A172 (cell line): ENCODE results near the gene CCDC190. TPM values are rescaled to one million over a fixed set of nuclear protein-coding genes. Genes with fewer than 3 reads are reported as not detected.
"Not testable (repeated sequence)": the region's sequence is repeated elsewhere in the genome, so short reads cannot be mapped to it uniquely, and the experiment has no call there.

Experiments used
- DNase-seq: peaks from one replicate; pipeline ENCODE4 v3.0.0-alpha.2; 2015; ENCODE audit warnings: low spot score
- total RNA-seq: library from RNA; depleted of rRNA; stranded (reverse); fragments of >200 nt; shearing (Covaris generic); gene quantifications from 2 replicates; pipeline ENCODE4 v1.2.3, GENCODE V29; 2014; rRNA removed

CCDC190 gene
- not detected in 2 replicates for total RNA-seq

GRCh38 chr1:162861101-162861500 is at the start of gene CCDC190:
Gene CCDC190, minus strand, starts transcription at chr1:162861175. Its CDS starts 1,529 bp downstream, at chr1:162859646.
- DNase-seq = no peak

- no peak for DNase-seq
Measured at GRCh38 chr1:162910161-162910560, 49.2 kb upstream of the CCDC190 start.

- peak; percentile 60 for DNase-seq
Measured at GRCh38 chr1:162908780-162909179, 47.8 kb upstream of the CCDC190 start.

- DNase-seq = no peak
Measured at GRCh38 chr1:162908236-162908635, 47.3 kb upstream of the CCDC190 start.

GRCh38 chr1:162906485-162906884 is 45.5 kb upstream of the CCDC190 start:
- DNase-seq = peak; percentile 71

- peak; percentile 86 for DNase-seq
Measured at GRCh38 chr1:162905174-162906158, 44.5 kb upstream of the CCDC190 start.

GRCh38 chr1:162904579-162904978 is 43.6 kb upstream of the CCDC190 start:
- DNase-seq = peak; percentile 77

GRCh38 chr1:162904023-162904422 is 43.0 kb upstream of the CCDC190 start:
- DNase-seq = no peak

GRCh38 chr1:162903246-162903645 is 42.3 kb upstream of the CCDC190 start:
- DNase-seq = no peak

- peak; percentile 50 for DNase-seq
Measured at GRCh38 chr1:162902416-162902815, 41.4 kb upstream of the CCDC190 start.

- no peak for DNase-seq
Measured at GRCh38 chr1:162901243-162901642, 40.3 kb upstream of the CCDC190 start.

- peak; percentile 97 for DNase-seq
Measured at GRCh38 chr1:162899422-162900146, 38.6 kb upstream of the CCDC190 start.

- DNase-seq = no peak
Measured at GRCh38 chr1:162893612-162893908, 32.6 kb upstream of the CCDC190 start.

- DNase-seq = no peak
Measured at GRCh38 chr1:162892906-162893611, 32.1 kb upstream of the CCDC190 start.

GRCh38 chr1:162889989-162890388 is 29.0 kb upstream of the CCDC190 start:
- no peak for DNase-seq

GRCh38 chr1:162886705-162887104 is 25.7 kb upstream of the CCDC190 start:
- DNase-seq = no peak

- no peak for DNase-seq
Measured at GRCh38 chr1:162885265-162885664, 24.3 kb upstream of the CCDC190 start.

GRCh38 chr1:162884831-162885230 is 23.9 kb upstream of the CCDC190 start:
- no peak for DNase-seq

- DNase-seq = no peak
Measured at GRCh38 chr1:162882248-162882674, 21.3 kb upstream of the CCDC190 start.

- no peak for DNase-seq
Measured at GRCh38 chr1:162881590-162881989, 20.6 kb upstream of the CCDC190 start.

GRCh38 chr1:162880617-162881016 is 19.6 kb upstream of the CCDC190 start:
- DNase-seq = not testable (repeated sequence)

- DNase-seq = peak; percentile 70
Measured at GRCh38 chr1:162878000-162878596, 17.1 kb upstream of the CCDC190 start.
